Hematopoietic multipotent progenitor cell treated with erythropoietin and hydrocortisone succinate and interleukin-3 and kit ligand, for 17 days (in vitro differentiated cells): ENCODE results near the gene DLX2.

Source experiments
- DNase-seq: peaks from one replicate; pipeline ENCODE4 v3.0.0-alpha.2; 2015; ENCODE audit warnings: low spot score

Gene DLX2

GRCh38 chr2:172053486-172053885, 49.2 kb downstream of the DLX2 start:
- DNase-seq: no peak

GRCh38 chr2:172052000-172052983, 50.4 kb downstream of the DLX2 start:
- DNase-seq: no peak

DNA sequence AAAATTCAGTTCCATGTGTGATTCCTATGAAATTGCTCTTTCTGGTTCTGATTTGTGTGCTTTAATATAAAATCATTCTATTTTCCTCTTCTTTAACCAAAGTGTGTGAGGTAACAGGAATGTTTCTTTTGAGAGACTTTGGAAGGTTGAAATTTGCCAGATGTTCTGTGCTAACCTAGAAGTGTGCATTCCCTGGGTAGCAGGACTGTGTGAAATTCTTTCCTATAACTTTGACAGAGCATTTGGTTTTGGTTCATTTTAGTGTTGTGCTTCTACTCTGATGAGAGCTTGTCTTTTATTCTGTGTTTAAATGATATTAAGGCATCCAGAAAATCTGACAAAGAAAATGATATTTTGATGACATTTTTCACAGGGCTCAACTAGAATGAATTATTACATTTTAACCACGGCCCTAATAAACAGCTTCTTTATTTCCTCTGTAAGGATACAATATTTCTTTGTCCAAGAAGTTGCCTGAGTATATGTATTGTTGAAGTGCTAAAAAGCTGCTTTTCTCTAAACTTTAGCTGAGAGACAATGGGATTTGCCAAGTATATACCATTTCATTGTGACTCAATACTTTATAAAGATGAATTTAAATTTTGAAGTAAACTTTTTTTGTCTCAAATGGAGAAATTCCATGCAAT, 52.1 kb downstream of the DLX2 start:
- no peak for DNase-seq

DNA sequence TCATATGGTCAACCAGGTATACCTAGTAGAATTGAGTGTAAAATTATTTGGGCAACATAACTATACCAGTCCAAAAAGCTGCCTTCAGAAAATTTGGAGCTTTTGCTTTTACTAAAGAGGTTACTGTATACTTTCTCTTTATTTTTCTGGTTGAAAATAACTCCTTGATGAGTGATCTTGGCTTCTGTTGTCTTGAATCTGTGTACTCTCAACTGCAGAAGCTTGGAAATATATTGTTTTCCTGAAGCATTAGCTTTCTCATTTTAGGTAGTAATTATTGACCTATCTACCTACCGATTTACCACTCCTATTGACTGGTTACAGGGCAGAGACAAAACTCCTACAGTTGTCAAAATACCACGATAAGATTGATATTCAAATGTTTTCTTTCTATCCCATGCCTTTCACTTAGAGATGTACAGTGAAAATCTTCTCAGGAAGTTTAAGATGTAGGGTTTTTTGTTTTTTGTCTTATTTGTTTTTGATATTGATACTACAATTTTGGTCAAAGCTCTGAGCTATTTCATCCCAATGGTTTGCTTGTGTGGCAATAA, 53.1 kb downstream of the DLX2 start:
- DNase-seq: peak; percentile 53
